BJ (cell line): ENCODE data around the gene TCOF1. TPM values are rescaled to one million over a fixed set of nuclear protein-coding genes. Genes with fewer than 3 reads are reported as not detected.

ENCODE experiments used
- CTCF ChIA-PET: fragments of 350-600 bp; formaldehyde crosslinking; extraction: SDS; loops from one replicate; lab custom pipeline; 2021; ENCODE audit warnings: antibody characterized with exemption, inconsistent platforms; lab: Yijun Ruan, JAX
- POLR2A ChIA-PET: fragments of 300-600 bp; sonication (Branson Sonifier 250); formaldehyde crosslinking; extraction: SDS; loops from one replicate; lab custom pipeline; 2021; ENCODE audit warnings: antibody characterized with exemption; lab: Charles Lee
- DNase-seq: peaks from one replicate; pipeline ENCODE4 v3.0.0-alpha.2; 2011; ENCODE audit warnings: low read depth
- H3K27me3 ChIP-seq: 2 replicates; pipeline ENCODE4 v1.6.0; 2011; ENCODE audit warnings: low read length; ENCODE audit not compliant: control insufficient read depth, insufficient read depth
- H3K36me3 ChIP-seq: 2 replicates; pipeline ENCODE4 v1.5.1; 2011; ENCODE audit warnings: low read length; ENCODE audit not compliant: control insufficient read depth, insufficient read depth
- H3K4me3 ChIP-seq: 2 replicates; pipeline ENCODE4 v1.5.1; 2011; ENCODE audit warnings: low read depth, mild to moderate bottlenecking, control low read depth, low read length
- polyA plus RNA-seq: library from polyadenylated mRNA; depleted of rRNA; stranded (reverse); fragments of >200 nt; gene quantifications from 2 replicates; pipeline ENCODE4 v1.2.3, GENCODE V29; 2011
- TF ChIP-seq, protein P1 (sequence below): IDR thresholded peaks from 2 replicates; pipeline ENCODE4 v1.5.1; 2011; ENCODE audit warnings: low read depth, mild to moderate bottlenecking, control low read depth, inconsistent platforms, low read length, moderate library complexity; ENCODE audit not compliant: insufficient read depth

TCOF1 gene
- polyA plus RNA-seq, 1 experiment, result 9.7 TPM

GRCh38 chr5:150316320-150316719 lies 41.2 kb upstream of the TCOF1 start:
- no peaks in the 10 kb centered on the region for H3K27me3 ChIP-seq
- H3K4me3 ChIP-seq, result no peak overlapping the region
- ChIA-PET POLR2A (no interaction called here), CTCF (interaction anchor here (0.7 to 1.7 kb wide), 3 partner anchors 11 to 140 kb away, joined by 3 to 5 read pairs (median 4); no protein-coding TSS in a partner anchor)
- TF ChIP-seq, protein P1, sequence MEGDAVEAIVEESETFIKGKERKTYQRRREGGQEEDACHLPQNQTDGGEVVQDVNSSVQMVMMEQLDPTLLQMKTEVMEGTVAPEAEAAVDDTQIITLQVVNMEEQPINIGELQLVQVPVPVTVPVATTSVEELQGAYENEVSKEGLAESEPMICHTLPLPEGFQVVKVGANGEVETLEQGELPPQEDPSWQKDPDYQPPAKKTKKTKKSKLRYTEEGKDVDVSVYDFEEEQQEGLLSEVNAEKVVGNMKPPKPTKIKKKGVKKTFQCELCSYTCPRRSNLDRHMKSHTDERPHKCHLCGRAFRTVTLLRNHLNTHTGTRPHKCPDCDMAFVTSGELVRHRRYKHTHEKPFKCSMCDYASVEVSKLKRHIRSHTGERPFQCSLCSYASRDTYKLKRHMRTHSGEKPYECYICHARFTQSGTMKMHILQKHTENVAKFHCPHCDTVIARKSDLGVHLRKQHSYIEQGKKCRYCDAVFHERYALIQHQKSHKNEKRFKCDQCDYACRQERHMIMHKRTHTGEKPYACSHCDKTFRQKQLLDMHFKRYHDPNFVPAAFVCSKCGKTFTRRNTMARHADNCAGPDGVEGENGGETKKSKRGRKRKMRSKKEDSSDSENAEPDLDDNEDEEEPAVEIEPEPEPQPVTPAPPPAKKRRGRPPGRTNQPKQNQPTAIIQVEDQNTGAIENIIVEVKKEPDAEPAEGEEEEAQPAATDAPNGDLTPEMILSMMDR, result no peak
- H3K36me3 ChIP-seq, result no peaks in the 10 kb centered on the region
- no peak for DNase-seq

DNA sequence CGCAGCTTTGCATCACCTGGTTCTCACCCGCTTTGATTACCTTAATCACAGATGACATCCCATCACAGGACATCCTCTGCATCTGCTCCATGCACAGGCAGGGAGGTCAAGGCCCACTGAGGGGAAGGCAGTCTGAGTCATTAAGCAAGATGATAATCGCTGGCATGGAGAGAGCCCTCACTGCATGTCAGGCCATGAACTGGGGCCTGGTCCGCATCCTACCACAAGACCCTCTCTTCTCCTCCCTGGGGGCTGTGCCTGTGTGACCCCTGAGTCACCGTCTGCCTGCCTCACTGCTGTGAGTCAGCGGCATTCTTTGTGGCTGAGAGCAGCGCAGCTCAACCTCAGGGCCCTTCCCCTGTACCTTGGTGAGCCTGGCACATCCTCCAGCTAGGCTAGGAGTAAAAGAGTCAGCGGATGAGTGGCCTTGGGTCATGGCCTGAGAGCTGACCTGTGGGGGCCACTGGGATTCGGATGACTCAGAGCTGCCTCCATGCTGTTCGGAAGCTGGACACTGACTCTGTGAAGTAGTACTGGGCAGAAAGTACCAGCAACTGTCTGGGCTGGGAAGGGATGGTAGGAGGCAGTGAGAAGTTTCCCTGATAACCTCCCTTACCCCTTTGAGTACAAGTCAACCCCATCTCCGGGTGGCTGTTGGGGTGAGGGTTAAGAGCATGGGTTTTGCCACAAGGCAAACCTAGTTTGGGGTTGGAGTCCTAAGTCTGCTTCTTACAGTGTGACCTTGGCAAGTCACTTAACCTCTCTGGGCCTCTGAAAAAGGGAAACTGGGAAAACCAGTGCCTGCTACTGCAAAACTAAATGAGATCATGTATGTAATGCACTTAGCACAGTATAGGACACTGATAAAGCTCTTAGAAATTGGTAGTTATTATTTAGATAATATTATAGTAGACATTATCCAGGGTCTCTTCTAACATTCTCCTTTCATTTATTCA lies 40.2 kb upstream of the TCOF1 start:
- Histone ChIP-seq H3K36me3 (no peaks in the 10 kb centered on the region), H3K27me3 (no peaks in the 10 kb centered on the region), H3K4me3 (no peak overlapping the region)
- TF ChIP-seq, protein P1, result no peak
- peak; percentile 74 for DNase-seq
- POLR2A ChIA-PET, result no interaction called here
- CTCF ChIA-PET, result interaction anchor here (0.9 to 1.7 kb wide), 4 partner anchors 15 to 133 kb away, joined by 3 to 4 read pairs (median 3); partner anchors contain the start of gene ARSI

GRCh38 chr5:150318613-150319483 lies 38.6 kb upstream of the TCOF1 start:
- TF ChIP-seq, protein P1, result no peak
- no peak overlapping the region for H3K4me3 ChIP-seq
- H3K36me3 ChIP-seq, result no peaks in the 10 kb centered on the region
- DNase-seq, result no peak
- ChIA-PET CTCF (interaction anchor here (1.0 to 2.6 kb wide), 4 partner anchors 16 to 131 kb away, joined by 3 to 14 read pairs (median 6); partner anchors contain the start of gene ARSI), POLR2A (no interaction called here)
- H3K27me3 ChIP-seq, result no peaks in the 10 kb centered on the region

DNA sequence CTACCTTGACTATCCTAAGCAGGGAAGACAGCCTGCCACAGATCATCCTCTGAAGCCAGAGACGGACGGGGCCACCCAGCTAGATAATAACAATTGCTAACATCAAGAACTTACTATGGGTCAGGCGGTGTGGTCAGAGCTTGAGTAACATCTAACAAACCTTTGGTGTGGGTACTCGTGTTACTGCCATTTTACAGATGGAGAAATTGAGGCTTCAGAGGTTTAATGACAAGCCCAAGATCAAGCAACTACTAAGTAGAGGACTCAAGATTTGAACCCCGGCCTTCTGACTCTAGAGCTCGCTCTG lies 38.1 kb upstream of the TCOF1 start:
- H3K36me3 ChIP-seq, result no peaks in the 10 kb centered on the region
- TF ChIP-seq, protein P1, result no peak
- ChIA-PET POLR2A (no interaction called here), CTCF (interaction anchor here (1.0 to 2.6 kb wide), 4 partner anchors 16 to 131 kb away, joined by 3 to 14 read pairs (median 6); partner anchors contain the start of gene ARSI)
- H3K27me3 ChIP-seq, result no peaks in the 10 kb centered on the region
- DNase-seq, result no peak
- H3K4me3 ChIP-seq, result no peak overlapping the region
